SK-N-SH (cell line): ENCODE measurements around the gene EPS8L2. TPM values are rescaled to one million over a fixed set of nuclear protein-coding genes. Genes with fewer than 3 reads are reported as not detected.
A peak's percentile ranks its signal among the peaks of the same experiment; 100 is the strongest.

Source experiments
- CTCF ChIA-PET: fragments of 300-600, 350-600 bp; formaldehyde crosslinking; extraction: SDS; loops from one replicate; lab custom pipeline; 2021; lab: Yijun Ruan, JAX
- POLR2A ChIA-PET: fragments of 350-600 bp; sonication (Branson Sonifier 250); formaldehyde crosslinking; extraction: SDS; loops from one replicate; lab custom pipeline; 2020; ENCODE audit warnings: antibody characterized with exemption, inconsistent platforms; lab: Yijun Ruan, JAX
- DNase-seq: peaks from one replicate; pipeline ENCODE4 v3.0.0; 2012
- H2AFZ ChIP-seq: fragments of 200-600 bp; sonication (generic); 2 replicates; pipeline ENCODE4 v1.8.1; 2016; ENCODE audit warnings: antibody characterized with exemption, mild to moderate bottlenecking, low read depth
- H3F3A ChIP-seq: fragments of 200-600 bp; sonication (generic); replicated peaks from 2 replicates; pipeline ENCODE3; 2016; ENCODE audit warnings: antibody characterized with exemption, mild to moderate bottlenecking; ENCODE audit not compliant: insufficient read depth
- H3K27ac ChIP-seq, 2 experiments: fragments of 200-500 bp in 1 of 2; fragments of 200-600 bp in 1 of 2; sonication (Bioruptor generic) in 1 of 2; sonication (generic), shearing (Covaris generic) in 1 of 2; 2 replicates each; pipeline versions ENCODE4 v1.5.1 to v1.6.1; 2014 to 2016; ENCODE audit warnings: low read depth in 2 of 2, inconsistent platforms in 1 of 2, low read length in 1 of 2, mild to moderate bottlenecking in 1 of 2, mixed read lengths in 1 of 2
- H3K27me3 ChIP-seq: fragments of 200-600 bp; sonication (generic), shearing (Covaris generic); 2 replicates; pipeline ENCODE4 v1.6.1; 2016; ENCODE audit warnings: mixed run types; ENCODE audit not compliant: insufficient read depth
- H3K36me3 ChIP-seq, 2 experiments: fragments of 200-500 bp in 1 of 2; fragments of 200-600 bp in 1 of 2; sonication (Bioruptor generic) in 1 of 2; sonication (generic) in 1 of 2; replicated peaks in 1 of 2; 2 replicates each; pipeline versions ENCODE3 to v1.5.1; 2014 to 2016; ENCODE audit warnings: low read length in 1 of 2, mild to moderate bottlenecking in 1 of 2; ENCODE audit not compliant: insufficient read depth in 2 of 2, control insufficient read depth in 1 of 2
- H3K4me1 ChIP-seq, 2 experiments: fragments of 200-500 bp in 1 of 2; fragments of 200-600 bp in 1 of 2; sonication (Bioruptor generic) in 1 of 2; sonication (generic), shearing (Covaris generic) in 1 of 2; 2 replicates each; pipeline versions ENCODE4 v1.5.1 to v1.6.1; 2014 to 2016; ENCODE audit warnings: low read depth in 1 of 2, low read length in 1 of 2, mixed run types in 1 of 2; ENCODE audit not compliant: insufficient read depth in 2 of 2, control insufficient read depth in 1 of 2
- H3K4me2 ChIP-seq: fragments of 200-600 bp; sonication (generic), shearing (Covaris generic); 2 replicates; pipeline ENCODE4 v1.6.1; 2017; ENCODE audit warnings: mixed run types
- H3K4me3 ChIP-seq, 2 experiments: fragments of 200-500 bp in 1 of 2; fragments of 200-600 bp in 1 of 2; sonication (Bioruptor generic) in 1 of 2; sonication (generic), shearing (Covaris generic) in 1 of 2; 2 replicates each; pipeline versions ENCODE4 v1.5.1 to v1.8.1; 2014 to 2016; ENCODE audit warnings: low read depth in 2 of 2, inconsistent platforms in 1 of 2, low read length in 1 of 2, mild to moderate bottlenecking in 1 of 2, mixed read lengths in 1 of 2, moderate library complexity in 1 of 2
- H3K79me2 ChIP-seq: fragments of 200-600 bp; sonication (generic); 2 replicates; pipeline ENCODE4 v1.8.1; 2017; ENCODE audit warnings: mild to moderate bottlenecking; ENCODE audit not compliant: insufficient read depth
- H3K9ac ChIP-seq: fragments of 200-600 bp; sonication (generic); 2 replicates; pipeline ENCODE4 v1.6.1; 2017; ENCODE audit warnings: mixed run types
- H3K9me2 ChIP-seq: fragments of 200-600 bp; sonication (generic); 2 replicates; pipeline ENCODE4 v1.6.1; 2017; ENCODE audit warnings: mixed run types
- H3K9me3 ChIP-seq: fragments of 200-600 bp; sonication (generic); 2 replicates; pipeline ENCODE4 v1.6.1; 2017; ENCODE audit warnings: mixed run types, mild to moderate bottlenecking, moderate library complexity
- H4K20me1 ChIP-seq: fragments of 200-600 bp; sonication (generic); 2 replicates; pipeline ENCODE4 v1.6.1; 2017; ENCODE audit warnings: mild to moderate bottlenecking, mixed run types; ENCODE audit not compliant: insufficient read depth
- EZH2phosphoT487 ChIP-seq: fragments of 200-600 bp; sonication (generic); IDR thresholded peaks from 2 replicates; pipeline ENCODE4 v1.6.1; 2017; ENCODE audit warnings: low read depth, mixed run types, mild to moderate bottlenecking, antibody characterized with exemption, moderate library complexity, borderline replicate concordance
- FOXJ3 ChIP-seq: sonication (generic); formaldehyde crosslinking; IDR thresholded peaks from 2 replicates; pipeline ENCODE4 v1.5.1; 2020; ENCODE audit warnings: mild to moderate bottlenecking, missing genetic modification reagents
- GATA2 ChIP-seq: sonication (generic); formaldehyde crosslinking; IDR thresholded peaks from 2 replicates; pipeline ENCODE4 v1.5.0; 2020; ENCODE audit warnings: mild to moderate bottlenecking, missing genetic modification reagents
- MEF2A ChIP-seq: IDR thresholded peaks from 2 replicates; pipeline ENCODE4 v1.4.0; 2012; ENCODE audit warnings: low read depth, borderline replicate concordance
- MXI1 ChIP-seq: IDR thresholded peaks from 2 replicates; pipeline ENCODE4 v1.6.1; 2012; ENCODE audit warnings: mild to moderate bottlenecking, low read depth, low read length, improper control_type of control experiment
- NFIC ChIP-seq: IDR thresholded peaks from 2 replicates; pipeline ENCODE4 v1.4.0; 2012; ENCODE audit warnings: borderline replicate concordance
- PBX3 ChIP-seq: IDR thresholded peaks from 2 replicates; pipeline ENCODE4; 2012
- POLR2AphosphoS5 ChIP-seq: IDR thresholded peaks from 2 replicates; pipeline ENCODE4 v1.6.1; 2012; ENCODE audit warnings: low read depth, low read length
- RAD21 ChIP-seq: IDR thresholded peaks from 2 replicates; pipeline ENCODE4 v1.6.1; 2012; ENCODE audit warnings: mild to moderate bottlenecking, low read length
- REST ChIP-seq: IDR thresholded peaks from 2 replicates; pipeline ENCODE4 v1.6.1; 2012; ENCODE audit warnings: mild to moderate bottlenecking, low read depth, low read length, moderate library complexity
- RFX5 ChIP-seq: IDR thresholded peaks from 2 replicates; pipeline ENCODE4 v1.6.1; 2012; ENCODE audit warnings: mild to moderate bottlenecking, improper control_type of control experiment, low read length
- RXRA ChIP-seq: IDR thresholded peaks from 2 replicates; pipeline ENCODE4 v1.4.0; 2012; ENCODE audit warnings: low read depth, mild to moderate bottlenecking, borderline replicate concordance
- SIN3A ChIP-seq: IDR thresholded peaks from 2 replicates; pipeline ENCODE4 v1.6.1; 2012; ENCODE audit warnings: low read depth, mild to moderate bottlenecking, low read length, moderate library complexity, borderline replicate concordance
- SMC3 ChIP-seq: IDR thresholded peaks from 2 replicates; pipeline ENCODE4 v1.6.1; 2012; ENCODE audit warnings: low read depth, low read length, improper control_type of control experiment
- TAF1 ChIP-seq: IDR thresholded peaks from 2 replicates; pipeline ENCODE4 v1.6.1; 2012; ENCODE audit warnings: low read depth, mild to moderate bottlenecking, low read length, moderate library complexity, borderline replicate concordance
- YY1 ChIP-seq: IDR thresholded peaks from 2 replicates; pipeline ENCODE4 v1.4.0; 2012; ENCODE audit warnings: low read depth, mild to moderate bottlenecking
- ZBTB33 ChIP-seq: IDR thresholded peaks from 2 replicates; pipeline ENCODE4 v1.4.0; 2012; ENCODE audit warnings: low read depth, borderline replicate concordance
- WGBS: methylation state at CpG from one replicate; pipeline ENCODE4 v1.1.6; 2017; ENCODE audit warnings: low lambda C conversion rate; 5-methylcytosine and 5-hydroxymethylcytosine counted together
- polyA plus RNA-seq, 3 experiments: library from polyadenylated mRNA; depleted of rRNA; stranded (reverse); fragments of >200 nt; gene quantifications; 2 replicates each; pipeline ENCODE4 v1.2.3, GENCODE V29; 2012

The EPS8L2 gene
- polyA plus RNA-seq, 1 of the 3 experiments (the other 2 are of a cell fraction): 0.74 TPM

- TF ChIP-seq SIN3A (no peak), RFX5 (no peak), FOXJ3 (no peak), NFIC (no peak), MXI1 (peak; percentile 87; the same call in 1 of the 2 replicates), RAD21 (no peak), POLR2AphosphoS5 (peak; percentile 69; the same call in 1 of the 2 replicates), SMC3 (no peak), EZH2phosphoT487 (no peak), MEF2A (no peak), YY1 (peak; percentile 91), RXRA (no peak), TAF1 (peak; percentile 72; the same call in 1 of the 2 replicates)
- TF ChIP-seq, all 33 proteins: peak for 7
These were observed 10.3 kb upstream of the EPS8L2 start, which contains the start of gene TMEM80 (continued) for GRCh38 chr11:695538-696248.

GRCh38 chr11:696955-697491 lies 9.0 kb upstream of the EPS8L2 start:
- CTCF ChIA-PET: interaction anchor here (0.6 to 11.4 kb wide), 16 partner anchors 8 to 213 kb away, joined by 3 to 122 read pairs (median 3); partner anchors contain the start of gene TALDO1
- Histone ChIP-seq H3K4me3 (0 out of 4 replicates have a peak overlapping the region, but pooled peaks have one; percentile 89 to 97), H3K27me3 (no peaks in the 10 kb centered on the region), H3K4me2 (peak overlapping the region; percentile 92), H3K4me1 (peaks cover 13 to 19% of the 10 kb centered on the region in 2 experiments; a peak in 2 of 4 replicates), H2AFZ (no peak overlapping the region), H4K20me1 (peaks cover 13% of the 10 kb centered on the region), H3K27ac (no peak overlapping the region; a peak in 2 of 4 replicates), H3K9ac (peak overlapping the region; percentile 94; the same call in 1 of the 2 replicates), H3K9me2 (no peaks in the 10 kb centered on the region), H3K36me3 (peaks cover 0 to 3% of the 10 kb centered on the region in 2 experiments), H3F3A (no peaks in the 10 kb centered on the region), H3K79me2 (peaks cover 45% of the 10 kb centered on the region), H3K9me3 (no peaks in the 10 kb centered on the region)
- POLR2A ChIA-PET: interaction anchor here (0.5 to 1.6 kb wide), 4 partner anchors 10 to 162 kb away, joined by 3 to 6 read pairs (median 3); no protein-coding TSS in a partner anchor
- 74% methylated on average over 11 of the region's 11 CpGs for WGBS
- no peak for TF ChIP-seq REST
- no peak for TF ChIP-seq SMC3
- TF ChIP-seq RFX5: no peak
- no peak for TF ChIP-seq GATA2
- TF ChIP-seq ZBTB33: no peak
- TF ChIP-seq MEF2A: no peak
- no peak for TF ChIP-seq PBX3
- no peak for TF ChIP-seq RAD21
- DNase-seq: no peak
